ENCODE results near the gene POU6F2.

POU6F2 gene

DNA sequence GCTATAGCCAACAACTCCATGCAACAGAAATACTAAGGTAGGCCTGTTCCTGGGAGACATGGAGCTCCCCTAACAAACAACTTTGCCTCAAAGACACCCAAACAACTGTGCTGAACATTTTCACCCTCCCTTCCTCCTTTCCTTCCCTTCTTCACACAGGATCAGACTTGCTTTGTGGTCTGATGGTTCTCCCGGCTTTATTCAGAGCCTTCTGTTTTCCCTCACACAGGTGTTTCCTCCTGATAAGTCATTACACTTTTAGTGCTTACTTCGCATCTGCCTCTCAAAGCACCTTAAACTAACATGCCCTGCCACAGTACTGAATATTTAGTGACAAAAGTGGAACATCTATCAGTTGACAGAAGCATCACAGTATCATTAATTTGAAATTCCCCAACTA is 532.2 kb downstream of the POU6F2 start:
- DNase-seq (ENCODE audit: low read depth): no peak

DNA sequence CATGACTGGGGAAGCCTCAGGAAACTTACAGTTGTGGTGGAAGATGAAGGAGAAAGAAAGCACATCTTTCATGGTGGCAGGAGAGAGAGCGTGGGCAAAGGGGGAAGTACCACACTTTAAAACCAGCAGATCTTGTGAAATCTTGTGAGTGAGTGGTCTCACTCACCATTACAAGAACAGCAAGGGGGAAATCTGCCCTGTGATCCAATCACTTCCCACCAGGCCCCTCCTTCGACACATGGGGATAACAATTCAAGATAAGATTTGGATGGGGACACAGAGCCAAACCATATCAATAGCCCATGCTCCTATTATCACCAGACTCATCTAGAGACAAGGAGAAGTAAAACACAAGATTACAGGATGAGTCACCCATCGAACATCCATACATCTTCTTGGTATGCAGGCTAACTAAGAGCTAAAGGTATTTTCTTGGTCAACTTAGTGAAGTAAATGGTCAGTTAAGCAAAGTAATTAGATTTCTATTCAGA is 533.2 kb downstream of the POU6F2 start:
- no peak for DNase-seq (ENCODE audit: low read depth)

GRCh38 chr7:39515534-39516228 is 538.0 kb downstream of the POU6F2 start:
- DNase-seq (ENCODE audit: low read depth): no peak

DNA sequence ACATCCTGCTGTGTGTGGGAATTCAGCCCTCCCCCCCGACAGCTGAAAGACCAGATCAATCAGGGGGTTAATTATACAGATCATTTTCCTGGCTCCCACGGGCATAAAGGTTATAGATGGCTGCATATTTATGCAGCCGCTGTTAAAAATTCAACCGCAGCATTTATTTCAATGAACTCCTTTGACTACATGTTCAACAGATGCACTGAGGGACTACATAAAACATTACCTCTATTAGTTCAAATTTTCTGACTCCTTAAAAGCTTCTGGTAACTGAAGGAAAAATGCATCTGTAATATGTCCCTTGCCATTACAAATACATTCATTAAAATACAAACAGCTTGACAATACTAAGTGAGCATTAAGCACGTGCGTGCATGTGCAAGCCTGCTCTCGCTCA is 538.8 kb downstream of the POU6F2 start:
- DNase-seq (ENCODE audit: low read depth): no peak

GRCh38 chr7:39517240-39517639 is 539.5 kb downstream of the POU6F2 start:
- DNase-seq (ENCODE audit: low read depth): no peak

All from GM04504 (cell line).